GM23338 (cell line): ENCODE measurements around the gene DHRSX. TPM values are rescaled to one million over a fixed set of nuclear protein-coding genes. Genes with fewer than 3 reads are reported as not detected.

Source experiments
- ATAC-seq: fragments of 200-7000 bp; cut with Tn5 transposase; 3 replicates; pipeline ENCODE4 v1.9.1; 2020
- DNase-seq: peaks from one replicate; pipeline ENCODE4 v3.0.0-alpha.2; 2015; ENCODE audit warnings: low spot score
- H2AFZ ChIP-seq: fragments of 200-600 bp; sonication (generic); 2 replicates; pipeline ENCODE4 v1.8.0; 2016; ENCODE audit warnings: antibody characterized with exemption, mild to moderate bottlenecking, moderate library complexity
- H3F3A ChIP-seq: fragments of 200-600 bp; sonication (generic); replicated peaks from 2 replicates; pipeline ENCODE4 v1.8.0; 2017; ENCODE audit warnings: antibody characterized with exemption, mixed run types, low read depth
- H3K27ac ChIP-seq: fragments of 200-600 bp; sonication (generic); 2 replicates; pipeline ENCODE4 v1.6.1; 2016; ENCODE audit warnings: low read depth
- H3K27me3 ChIP-seq: fragments of 200-600 bp; sonication (generic); 2 replicates; pipeline ENCODE4 v1.8.0; 2016; ENCODE audit warnings: mild to moderate bottlenecking, mixed run types, moderate library complexity; ENCODE audit not compliant: insufficient read depth
- H3K36me3 ChIP-seq: fragments of 200-600 bp; sonication (generic); 2 replicates; pipeline ENCODE4 v1.8.0; 2016; ENCODE audit warnings: mild to moderate bottlenecking; ENCODE audit not compliant: insufficient read depth
- H3K4me1 ChIP-seq: fragments of 200-600 bp; sonication (generic); 2 replicates; pipeline ENCODE4 v1.8.0; 2016; ENCODE audit warnings: mild to moderate bottlenecking, moderate library complexity; ENCODE audit not compliant: insufficient read depth
- H3K4me2 ChIP-seq: fragments of 200-600 bp; sonication (generic); 2 replicates; pipeline ENCODE4 v1.7.1; 2017; ENCODE audit warnings: mixed run types
- H3K4me3 ChIP-seq: fragments of 200-600 bp; sonication (generic); 2 replicates; pipeline ENCODE4 v1.6.1; 2016; ENCODE audit warnings: mixed run types
- H3K79me2 ChIP-seq: fragments of 200-600 bp; sonication (generic); replicated peaks from 2 replicates; pipeline ENCODE4 v1.8.0; 2017; ENCODE audit warnings: mild to moderate bottlenecking; ENCODE audit not compliant: insufficient read depth
- H3K9me2 ChIP-seq: fragments of 200-600 bp; sonication (generic); 2 replicates; pipeline ENCODE4 v1.8.0; 2017; ENCODE audit not compliant: insufficient read depth
- H4K20me1 ChIP-seq: fragments of 200-600 bp; sonication (generic); replicated peaks from 2 replicates; pipeline ENCODE4 v1.8.0; 2017; ENCODE audit warnings: mild to moderate bottlenecking; ENCODE audit not compliant: insufficient read depth
- H3K27ac Mint-ChIP-seq: 2 replicates; pipeline ENCODE4 v1.8.0; 2020; ENCODE audit warnings: inconsistent platforms, mild to moderate bottlenecking, moderate library complexity, mixed read lengths
- H3K27me3 Mint-ChIP-seq: 3 replicates; pipeline ENCODE4 v1.8.0; 2022; ENCODE audit warnings: low read depth, mild to moderate bottlenecking, moderate library complexity, mixed read lengths, inconsistent platforms; ENCODE audit not compliant: insufficient read depth, poor library complexity
- H3K36me3 Mint-ChIP-seq: 3 replicates; pipeline ENCODE4 v1.8.0; 2021; ENCODE audit warnings: low read depth, mild to moderate bottlenecking, inconsistent platforms, moderate library complexity, mixed read lengths
- H3K4me1 Mint-ChIP-seq: 3 replicates; pipeline ENCODE4 v1.8.0; 2020; ENCODE audit warnings: mild to moderate bottlenecking, inconsistent platforms, mixed read lengths
- H3K4me3 Mint-ChIP-seq: 3 replicates; pipeline ENCODE4 v1.8.0; 2021; ENCODE audit warnings: moderate library complexity, mild to moderate bottlenecking, inconsistent platforms, mixed read lengths
- H3K9me3 Mint-ChIP-seq: 3 replicates; pipeline ENCODE4 v1.8.0; 2020; ENCODE audit warnings: moderate library complexity, mild to moderate bottlenecking, inconsistent platforms, mixed read lengths
- CREB1 ChIP-seq: fragments of 250-450 bp; sonication (Bioruptor Pico); IDR thresholded peaks from 2 replicates; pipeline ENCODE4 v1.5.0; 2020; ENCODE audit warnings: low read depth, mild to moderate bottlenecking, moderate library complexity
- ETS1 ChIP-seq: IDR thresholded peaks from 2 replicates; pipeline ENCODE4 v1.6.1; 2016; ENCODE audit warnings: antibody characterized with exemption
- EZH2 ChIP-seq: fragments of 200-600 bp; sonication (generic); IDR thresholded peaks from one replicate; pipeline ENCODE4 v1.8.0; 2017; ENCODE audit warnings: antibody characterized with exemption, mild to moderate bottlenecking, low read depth; ENCODE audit not compliant: unreplicated experiment
- EZH2phosphoT487 ChIP-seq: fragments of 200-600 bp; sonication (generic); IDR thresholded peaks from one replicate; pipeline ENCODE4 v1.8.1; 2018; ENCODE audit warnings: antibody characterized with exemption; ENCODE audit not compliant: unreplicated experiment
- JUNB ChIP-seq: IDR thresholded peaks from one replicate; pipeline ENCODE4 v1.6.1; 2016; ENCODE audit warnings: antibody characterized with exemption; ENCODE audit not compliant: unreplicated experiment
- NANOG ChIP-seq: IDR thresholded peaks from 2 replicates; pipeline ENCODE4 v1.6.1; 2016; ENCODE audit warnings: antibody characterized with exemption, borderline replicate concordance
- POLR2AphosphoS5 ChIP-seq: IDR thresholded peaks from 2 replicates; pipeline ENCODE4 v1.6.1; 2016; ENCODE audit warnings: antibody characterized with exemption, low read depth
- REST ChIP-seq: IDR thresholded peaks from one replicate; pipeline ENCODE4 v1.6.1; 2018; ENCODE audit warnings: antibody characterized with exemption; ENCODE audit not compliant: unreplicated experiment
- STAT1 ChIP-seq: IDR thresholded peaks from one replicate; pipeline ENCODE4 v1.6.1; 2016; ENCODE audit warnings: antibody characterized with exemption; ENCODE audit not compliant: unreplicated experiment
- ZNF114 ChIP-seq: fragments of 250-450 bp; sonication (Bioruptor Pico); IDR thresholded peaks from 2 replicates; pipeline ENCODE4 v1.5.0; 2020; ENCODE audit warnings: mild to moderate bottlenecking, moderate library complexity
- ZNF331 ChIP-seq: fragments of 250-450 bp; sonication (Bioruptor Pico); IDR thresholded peaks from 2 replicates; pipeline ENCODE4 v1.5.0; 2020; ENCODE audit warnings: low read depth, mild to moderate bottlenecking, moderate library complexity
- ZNF462 ChIP-seq: fragments of 250-450 bp; sonication (Bioruptor Pico); IDR thresholded peaks from 2 replicates; pipeline ENCODE4 v1.5.0; 2020; ENCODE audit warnings: mild to moderate bottlenecking, moderate library complexity
- polyA plus RNA-seq: library from polyadenylated mRNA; unstranded; fragments of >200 nt; fragmentation: Nextera tagmentation; extraction: Ambion mirVana; gene quantifications from 2 replicates; pipeline ENCODE4 v1.2.1, GENCODE V29; 2016
- total RNA-seq: library from RNA; depleted of rRNA; stranded (reverse); fragments of >200 nt; shearing (Covaris generic); gene quantifications from 2 replicates; pipeline ENCODE4 v1.2.3, GENCODE V29; 2014
- TF ChIP-seq, protein P1 (sequence below), 2 experiments: fragments of 200-600 bp in 1 of 2; sonication (generic) in 1 of 2; conservative IDR thresholded peaks; 2 replicates each; pipeline versions ENCODE4 v1.5.1 to v1.6.1; 2016 to 2017; ENCODE audit warnings: antibody characterized with exemption in 2 of 2, low read depth in 2 of 2, mild to moderate bottlenecking in 2 of 2, moderate library complexity in 1 of 2

DHRSX gene
- total and polyA plus RNA-seq, 2 experiments from 2014 or later: 33.9 to 43.0 TPM

- Mint-ChIP-seq H3K4me3 (no peak overlapping the region), H3K36me3 (peaks cover 14% of the 10 kb centered on the region), H3K27me3 (peaks cover 9% of the 10 kb centered on the region), H3K4me1 (peaks cover 21% of the 10 kb centered on the region), H3K27ac (no peak overlapping the region), H3K9me3 (peaks cover 16% of the 10 kb centered on the region)
- H3K36me3 ChIP-seq: no peaks in the 10 kb centered on the region
- ATAC-seq (no peak), DNase-seq (no peak)
- no peak overlapping the region for H2AFZ ChIP-seq
- H3K4me3 ChIP-seq: no peak overlapping the region
- TF ChIP-seq STAT1: no peak
- TF ChIP-seq CREB1 (CRISPR knock-in tag): no peak
- no peak for TF ChIP-seq NANOG
- TF ChIP-seq EZH2: no peak
- no peak for TF ChIP-seq POLR2AphosphoS5
- TF ChIP-seq ZNF114 (CRISPR knock-in tag): no peak
- TF ChIP-seq, protein P1, sequence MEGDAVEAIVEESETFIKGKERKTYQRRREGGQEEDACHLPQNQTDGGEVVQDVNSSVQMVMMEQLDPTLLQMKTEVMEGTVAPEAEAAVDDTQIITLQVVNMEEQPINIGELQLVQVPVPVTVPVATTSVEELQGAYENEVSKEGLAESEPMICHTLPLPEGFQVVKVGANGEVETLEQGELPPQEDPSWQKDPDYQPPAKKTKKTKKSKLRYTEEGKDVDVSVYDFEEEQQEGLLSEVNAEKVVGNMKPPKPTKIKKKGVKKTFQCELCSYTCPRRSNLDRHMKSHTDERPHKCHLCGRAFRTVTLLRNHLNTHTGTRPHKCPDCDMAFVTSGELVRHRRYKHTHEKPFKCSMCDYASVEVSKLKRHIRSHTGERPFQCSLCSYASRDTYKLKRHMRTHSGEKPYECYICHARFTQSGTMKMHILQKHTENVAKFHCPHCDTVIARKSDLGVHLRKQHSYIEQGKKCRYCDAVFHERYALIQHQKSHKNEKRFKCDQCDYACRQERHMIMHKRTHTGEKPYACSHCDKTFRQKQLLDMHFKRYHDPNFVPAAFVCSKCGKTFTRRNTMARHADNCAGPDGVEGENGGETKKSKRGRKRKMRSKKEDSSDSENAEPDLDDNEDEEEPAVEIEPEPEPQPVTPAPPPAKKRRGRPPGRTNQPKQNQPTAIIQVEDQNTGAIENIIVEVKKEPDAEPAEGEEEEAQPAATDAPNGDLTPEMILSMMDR (conservative IDR thresholded peaks at IDR 0.05; ENCODE audit: low read depth in 2 of 2): no peak
- no peak for TF ChIP-seq REST
- no peak for TF ChIP-seq EZH2phosphoT487
- TF ChIP-seq ZNF331 (CRISPR knock-in tag): no peak
- no peak for TF ChIP-seq ETS1
- TF ChIP-seq JUNB: no peak
- TF ChIP-seq ZNF462 (CRISPR knock-in tag): no peak
- H3K4me2 ChIP-seq: no peak overlapping the region
- no peaks in the 10 kb centered on the region for H4K20me1 ChIP-seq
- H3K9me2 ChIP-seq: no peaks in the 10 kb centered on the region
- peaks cover 16% of the 10 kb centered on the region for H3K4me1 ChIP-seq
- H3K27ac ChIP-seq: no peak overlapping the region
- no peaks in the 10 kb centered on the region; the same call in 1 of the 2 replicates for H3F3A ChIP-seq
- no peaks in the 10 kb centered on the region for H3K27me3 ChIP-seq
- H3K79me2 ChIP-seq: no peaks in the 10 kb centered on the region
Observed at GRCh38 chrX:2184089-2184488, 316.7 kb downstream of the DHRSX start.
